Endothelial cell of umbilical vein (primary cell): ENCODE measurements around the gene MCTP1. TPM values are rescaled to one million over a fixed set of nuclear protein-coding genes. Genes with fewer than 3 reads are reported as not detected.

ENCODE experiments used
- BruUV-seq: library from RNA; stranded (reverse); fragments of 400-500 nt; replicated peaks from 2 replicates; lab custom pipeline; 2021; lab: Mats Ljungman, UMichigan
- CTCF ChIA-PET: fragments of 300-600, 350-600 bp; sonication (Branson Sonifier 250); formaldehyde crosslinking; loops from one replicate; lab custom pipeline; 2021; ENCODE audit warnings: antibody characterized with exemption, inconsistent platforms; lab: Charles Lee
- POLR2A ChIA-PET: fragments of 300-600, 350-600 bp; sonication (Branson Sonifier 250); formaldehyde crosslinking; loops from one replicate; lab custom pipeline; 2021; ENCODE audit warnings: antibody characterized with exemption, inconsistent platforms; lab: Charles Lee
- DNase-seq: peaks from one replicate; pipeline ENCODE4 v3.0.0-alpha.2; 2011; ENCODE audit warnings: low read depth, low spot score
- FAIRE-seq: peaks from 2 replicates; lab custom pipeline; 2011; peaks lifted over from hg19 to GRCh38; lab: Jason Lieb, UNC
- H2AFZ ChIP-seq: 2 replicates; pipeline ENCODE4 v1.6.0; 2012; ENCODE audit warnings: low read depth, low read length, control low read depth, inconsistent platforms
- H3K27ac ChIP-seq: 2 replicates; pipeline ENCODE4 v1.5.1; 2011; ENCODE audit warnings: low read depth, mild to moderate bottlenecking, control low read depth, low read length, moderate library complexity; ENCODE audit not compliant: insufficient read depth
- H3K27me3 ChIP-seq, 2 experiments: 2 replicates each; pipeline versions ENCODE4 v1.6.0 to v1.6.1; 2011; ENCODE audit warnings: low read length in 2 of 2, mixed read lengths in 1 of 2; ENCODE audit not compliant: control insufficient read depth in 2 of 2, insufficient read depth in 2 of 2
- H3K36me3 ChIP-seq, 2 experiments: 2 replicates in 1 of 2; 3 replicates in 1 of 2; pipeline ENCODE4 v1.5.1; 2011; ENCODE audit warnings: low read length in 2 of 2, mild to moderate bottlenecking in 1 of 2, moderate library complexity in 1 of 2; ENCODE audit not compliant: control insufficient read depth in 2 of 2, insufficient read depth in 2 of 2; ENCODE audit errors: extremely low read depth in 1 of 2
- H3K4me1 ChIP-seq: 3 replicates; pipeline ENCODE4 v1.5.1; 2011; ENCODE audit warnings: mild to moderate bottlenecking, low read length; ENCODE audit not compliant: control insufficient read depth, insufficient read depth; ENCODE audit errors: extremely low read depth
- H3K4me2 ChIP-seq: 2 replicates; pipeline ENCODE4 v1.6.1; 2011; ENCODE audit warnings: low read length, control low read depth, mixed read lengths; ENCODE audit not compliant: insufficient read depth
- H3K4me3 ChIP-seq, 3 experiments: fragments of 200-600 bp in 1 of 3; sonication (generic), shearing (Covaris generic) in 1 of 3; replicated peaks in 1 of 3; 2 replicates each; pipeline ENCODE4 v1.5.1; 2011 to 2016; ENCODE audit warnings: control low read depth in 3 of 3, low read length in 3 of 3, mild to moderate bottlenecking in 2 of 3, inconsistent platforms in 1 of 3, low read depth in 1 of 3, moderate library complexity in 1 of 3; ENCODE audit not compliant: insufficient read depth in 1 of 3
- H3K79me2 ChIP-seq: 2 replicates; pipeline ENCODE4 v1.6.0; 2012; ENCODE audit warnings: low read length, inconsistent platforms; ENCODE audit not compliant: control insufficient read depth, insufficient read depth
- H3K9ac ChIP-seq: replicated peaks from 2 replicates; pipeline ENCODE3; 2011; ENCODE audit warnings: low read length, control low read depth; ENCODE audit not compliant: insufficient read depth; ENCODE audit errors: extremely low read depth
- H3K9me1 ChIP-seq: replicated peaks from 3 replicates; pipeline ENCODE4 v1.6.0; 2011; ENCODE audit warnings: mild to moderate bottlenecking, low read length; ENCODE audit not compliant: control insufficient read depth, insufficient read depth; ENCODE audit errors: extremely low read depth
- H3K9me3 ChIP-seq: replicated peaks from 2 replicates; pipeline ENCODE4 v1.5.1; 2012; ENCODE audit warnings: low read length, inconsistent platforms; ENCODE audit not compliant: control insufficient read depth, insufficient read depth
- H4K20me1 ChIP-seq: replicated peaks from 2 replicates; pipeline ENCODE3; 2011; ENCODE audit warnings: mild to moderate bottlenecking, low read length; ENCODE audit not compliant: control insufficient read depth, insufficient read depth; ENCODE audit errors: extremely low read depth
- CTCF ChIP-seq, 2 donors: IDR thresholded peaks; 1 replicate in 1 of 2; 2 replicates in 1 of 2; pipeline ENCODE4 v1.5.1; 2011; ENCODE audit warnings: low read length in 2 of 2, mild to moderate bottlenecking in 2 of 2, moderate library complexity in 2 of 2, control low read depth in 1 of 2, inconsistent platforms in 1 of 2, low read depth in 1 of 2; ENCODE audit not compliant: insufficient read depth in 1 of 2; ENCODE audit errors: extremely low read depth in 1 of 2
- EZH2 ChIP-seq: IDR thresholded peaks from 2 replicates; pipeline ENCODE4 v1.6.1; 2012; ENCODE audit warnings: borderline replicate concordance, low read depth, mild to moderate bottlenecking, moderate library complexity, low read length, inconsistent platforms; ENCODE audit not compliant: severe bottlenecking
- FOS ChIP-seq: IDR thresholded peaks from 2 replicates; pipeline ENCODE4 v1.6.1; 2011; ENCODE audit warnings: mild to moderate bottlenecking, low read length, moderate library complexity, borderline replicate concordance; ENCODE audit not compliant: insufficient read depth
- GATA2 ChIP-seq: IDR thresholded peaks from 2 replicates; pipeline ENCODE4 v1.7.0; 2011; ENCODE audit warnings: low read depth, mild to moderate bottlenecking, moderate library complexity, mixed read lengths, low read length; ENCODE audit not compliant: insufficient read length, insufficient read depth
- JUN ChIP-seq: IDR thresholded peaks from 2 replicates; pipeline ENCODE4 v1.6.1; 2011; ENCODE audit warnings: borderline replicate concordance, low read depth; ENCODE audit not compliant: insufficient read length, insufficient read depth
- MAX ChIP-seq: IDR thresholded peaks from 2 replicates; pipeline ENCODE4 v1.6.1; 2011; ENCODE audit not compliant: insufficient read depth, insufficient read length
- MYC ChIP-seq: IDR thresholded peaks from one replicate; pipeline ENCODE4 v1.6.1; 2011; ENCODE audit warnings: mild to moderate bottlenecking, low read depth, low read length
- POLR2A ChIP-seq: IDR thresholded peaks from 2 replicates; pipeline ENCODE4 v1.6.1; 2012; ENCODE audit warnings: low read depth, mild to moderate bottlenecking, control low read depth, low read length
- POLR2AphosphoS5 ChIP-seq: IDR thresholded peaks from 2 replicates; pipeline ENCODE4 v1.6.1; 2012; ENCODE audit warnings: low read depth, mild to moderate bottlenecking, control low read depth, low read length, moderate library complexity; ENCODE audit not compliant: insufficient read depth
- dilution Hi-C: fragments of 300-500 bp; cut with MboI; formaldehyde crosslinking; loops from one replicate; pipeline ENCODE4 v1.15.0; 2019; ENCODE audit warnings: low sequenced_read_pairs; ENCODE audit not compliant: extremely low pct_ligation_motif_present
- intact Hi-C: fragments of 100-400 bp; cut with micrococcal nuclease; formaldehyde crosslinking; loops from one replicate; pipeline ENCODE4 v1.10.0; 2022
- polyA plus RNA-seq, 4 experiments: library from polyadenylated mRNA; depleted of rRNA in 3 of 4; stranded (reverse) in 3 of 4; unstranded in 1 of 4; fragments of >200 nt; gene quantifications; 2 replicates each; pipeline versions ENCODE4 v1.2.1 to v1.2.3, GENCODE V29; 2011 to 2012; ENCODE audit warnings: missing spikeins in 1 of 4
- total RNA-seq: library from RNA; stranded (reverse); gene quantifications from 2 replicates; pipeline ENCODE4 v1.2.3, GENCODE V29; 2021

Gene MCTP1
- total and polyA plus RNA-seq, 2 donors (not counting 3 experiments of a cell fraction or from before 2014, with no cell fraction given) = 79.3 to 203 TPM

GRCh38 chr5:95162231-95162992 is 122.5 kb downstream of the MCTP1 start:
- dilution Hi-C loops (no loop called here), intact Hi-C loops (no loop called here)
- Histone ChIP-seq H3K9me3 (no peaks in the 10 kb centered on the region), H3K9ac (no peak overlapping the region), H3K36me3 (no peaks in the 10 kb centered on the region), H3K27ac (no peak overlapping the region), H3K4me1 (no peaks in the 10 kb centered on the region), H4K20me1 (no peaks in the 10 kb centered on the region), H3K79me2 (no peaks in the 10 kb centered on the region), H3K4me3 (no peak overlapping the region), H3K27me3 (no peaks in the 10 kb centered on the region), H3K4me2 (no peak overlapping the region), H2AFZ (no peak overlapping the region), H3K9me1 (no peaks in the 10 kb centered on the region)
- DNase-seq (peak; percentile 33), FAIRE-seq (no peak)
- BruUV-seq = no TSS peak
- ChIA-PET POLR2A (no interaction called here), CTCF (interaction anchor here (1.0 kb wide), 1 partner anchor 16 kb away, joined by 4 read pairs; no protein-coding TSS in a partner anchor)
- TF ChIP-seq POLR2AphosphoS5 = no peak
- no peak for TF ChIP-seq EZH2
- TF ChIP-seq FOS = no peak
- TF ChIP-seq MYC = no peak
- TF ChIP-seq POLR2A = no peak
- no peak for TF ChIP-seq GATA2
- TF ChIP-seq CTCF (IDR thresholded peaks at IDR 0.05; ENCODE audit: extremely low read depth in 1 of 2, insufficient read depth in 1 of 2, low read depth in 1 of 2, low read length in 2 of 2) = no peak
- TF ChIP-seq MAX = no peak
- no peak for TF ChIP-seq JUN
